A673 (cell line): ENCODE data around the gene COQ8B. TPM values are rescaled to one million over a fixed set of nuclear protein-coding genes. Genes with fewer than 3 reads are reported as not detected.

Experiments
- BruUV-seq: library from RNA; stranded (reverse); fragments of 400-500 nt; replicated peaks from 2 replicates; lab custom pipeline; 2021; lab: Mats Ljungman, UMichigan
- CTCF ChIA-PET: fragments of 300-600 bp; sonication (Branson Sonifier 250); formaldehyde crosslinking; loops from one replicate; lab custom pipeline; 2022; ENCODE audit warnings: antibody characterized with exemption; lab: Charles Lee
- POLR2A ChIA-PET: fragments of 300-600 bp; sonication (Branson Sonifier 250); formaldehyde crosslinking; loops from one replicate; lab custom pipeline; 2022; ENCODE audit warnings: antibody characterized with exemption; ENCODE audit not compliant: low non-redundant PET; lab: Charles Lee
- DNase-seq: peaks from one replicate; pipeline ENCODE4 v3.0.0-alpha.2; 2015; ENCODE audit warnings: low spot score
- H3K27ac ChIP-seq: fragments of 200-600 bp; sonication (generic); 2 replicates; pipeline ENCODE4 v1.5.1; 2016; ENCODE audit warnings: mixed run types, low read depth, mild to moderate bottlenecking, mixed read lengths, antibody characterized with exemption, low read length; ENCODE audit not compliant: poor library complexity, severe bottlenecking
- H3K27me3 ChIP-seq: fragments of 200-600 bp; sonication (generic); replicated peaks from 2 replicates; pipeline ENCODE4 v1.6.1; 2017; ENCODE audit warnings: mixed run types, low read depth, mild to moderate bottlenecking, mixed read lengths, antibody characterized with exemption, low read length; ENCODE audit not compliant: insufficient read depth, poor library complexity
- H3K36me3 ChIP-seq: fragments of 200-600 bp; sonication (generic); 2 replicates; pipeline ENCODE4 v1.6.1; 2016; ENCODE audit warnings: mixed run types, mild to moderate bottlenecking, mixed read lengths, antibody characterized with exemption, low read length; ENCODE audit not compliant: insufficient read depth, poor library complexity, severe bottlenecking
- H3K4me1 ChIP-seq: fragments of 200-600 bp; sonication (generic); 2 replicates; pipeline ENCODE4 v1.6.1; 2017; ENCODE audit warnings: mixed run types, mild to moderate bottlenecking, mixed read lengths, antibody characterized with exemption, low read length; ENCODE audit not compliant: insufficient read depth, poor library complexity, severe bottlenecking
- H3K4me3 ChIP-seq: fragments of 200-600 bp; sonication (generic); 2 replicates; pipeline ENCODE4 v1.5.1; 2016; ENCODE audit warnings: low read depth, mixed run types, mild to moderate bottlenecking, mixed read lengths, low read length; ENCODE audit not compliant: poor library complexity, severe bottlenecking
- H3K9me3 ChIP-seq: fragments of 200-600 bp; sonication (generic); 2 replicates; pipeline ENCODE4 v1.6.1; 2016; ENCODE audit warnings: mixed run types, low read depth, mild to moderate bottlenecking, mixed read lengths, antibody characterized with exemption, low read length; ENCODE audit not compliant: poor library complexity, severe bottlenecking
- EZH2 ChIP-seq: fragments of 200-600 bp; sonication (generic); IDR thresholded peaks from 2 replicates; pipeline ENCODE4 v1.6.1; 2017; ENCODE audit warnings: borderline replicate concordance, low read depth, mild to moderate bottlenecking, mixed read lengths, antibody characterized with exemption, low read length; ENCODE audit not compliant: poor library complexity, severe bottlenecking
- intact Hi-C: fragments of 100-400 bp; cut with micrococcal nuclease; formaldehyde crosslinking; loops from one replicate; pipeline ENCODE4 v1.10.0; 2022; ENCODE audit not compliant: unreplicated experiment
- total RNA-seq: library from RNA; stranded (reverse); gene quantifications from 2 replicates; pipeline ENCODE4 v1.2.3, GENCODE V29; 2021
- TF ChIP-seq, protein P1 (sequence below): fragments of 300-800, 200-600 bp; sonication (generic); conservative IDR thresholded peaks from 2 replicates; pipeline ENCODE4 v1.5.1; 2017; ENCODE audit warnings: low read depth, mild to moderate bottlenecking, antibody characterized with exemption, low read length, moderate library complexity, mixed read lengths

The COQ8B gene
- total RNA-seq, 1 experiment from 2014 or later = 34.1 TPM

GRCh38 chr19:40726279-40726678, 9.6 kb upstream of the COQ8B start:
- H3K4me1 ChIP-seq = no peaks in the 10 kb centered on the region
- H3K9me3 ChIP-seq = no peaks in the 10 kb centered on the region
- no peak overlapping the region for H3K27ac ChIP-seq
- DNase-seq = no peak
- no peak overlapping the region for H3K4me3 ChIP-seq
- BruUV-seq = no TSS peak
- intact Hi-C loops = no loop called here
- CTCF ChIA-PET = no interaction called here
- POLR2A ChIA-PET = no interaction called here
- H3K36me3 ChIP-seq = peaks cover 11% of the 10 kb centered on the region
- TF ChIP-seq EZH2 = no peak
- TF ChIP-seq, protein P1, sequence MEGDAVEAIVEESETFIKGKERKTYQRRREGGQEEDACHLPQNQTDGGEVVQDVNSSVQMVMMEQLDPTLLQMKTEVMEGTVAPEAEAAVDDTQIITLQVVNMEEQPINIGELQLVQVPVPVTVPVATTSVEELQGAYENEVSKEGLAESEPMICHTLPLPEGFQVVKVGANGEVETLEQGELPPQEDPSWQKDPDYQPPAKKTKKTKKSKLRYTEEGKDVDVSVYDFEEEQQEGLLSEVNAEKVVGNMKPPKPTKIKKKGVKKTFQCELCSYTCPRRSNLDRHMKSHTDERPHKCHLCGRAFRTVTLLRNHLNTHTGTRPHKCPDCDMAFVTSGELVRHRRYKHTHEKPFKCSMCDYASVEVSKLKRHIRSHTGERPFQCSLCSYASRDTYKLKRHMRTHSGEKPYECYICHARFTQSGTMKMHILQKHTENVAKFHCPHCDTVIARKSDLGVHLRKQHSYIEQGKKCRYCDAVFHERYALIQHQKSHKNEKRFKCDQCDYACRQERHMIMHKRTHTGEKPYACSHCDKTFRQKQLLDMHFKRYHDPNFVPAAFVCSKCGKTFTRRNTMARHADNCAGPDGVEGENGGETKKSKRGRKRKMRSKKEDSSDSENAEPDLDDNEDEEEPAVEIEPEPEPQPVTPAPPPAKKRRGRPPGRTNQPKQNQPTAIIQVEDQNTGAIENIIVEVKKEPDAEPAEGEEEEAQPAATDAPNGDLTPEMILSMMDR = no peak
- no peaks in the 10 kb centered on the region for H3K27me3 ChIP-seq

- TF ChIP-seq, protein P1 = no peak
- no peak for TF ChIP-seq EZH2
- BruUV-seq = no TSS peak
- H3K27me3 ChIP-seq = no peaks in the 10 kb centered on the region
- CTCF ChIA-PET = no interaction called here
- no peak overlapping the region for H3K4me3 ChIP-seq
- no peak overlapping the region for H3K27ac ChIP-seq
- intact Hi-C loops = no loop called here
- no peak for DNase-seq
- H3K36me3 ChIP-seq = peaks cover 5% of the 10 kb centered on the region
- POLR2A ChIA-PET = no interaction called here
- peaks cover under 1% of the 10 kb centered on the region for H3K4me1 ChIP-seq
- H3K9me3 ChIP-seq = no peaks in the 10 kb centered on the region
Observed at GRCh38 chr19:40724855-40725254, 8.2 kb upstream of the COQ8B start.

DNA sequence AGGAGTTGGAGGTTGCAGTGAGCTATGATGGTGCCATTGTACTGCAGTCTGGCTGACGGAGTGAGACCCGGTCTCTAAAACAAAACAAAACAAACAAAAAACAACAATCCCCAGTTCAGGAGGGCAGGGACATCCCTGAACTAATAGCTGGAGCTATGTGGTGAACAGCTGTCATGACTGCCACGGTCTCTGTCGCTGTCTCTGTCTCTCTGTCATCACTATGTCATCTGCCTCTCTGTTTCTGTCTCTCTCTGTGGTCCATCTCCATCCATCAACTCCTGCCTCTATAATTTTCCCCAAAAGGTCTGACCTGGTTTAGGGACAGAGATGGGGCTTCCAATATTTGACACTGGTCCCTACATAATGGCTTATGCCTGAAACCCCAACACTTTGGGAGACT, 7.6 kb upstream of the COQ8B start:
- Histone ChIP-seq H3K36me3 (peaks cover 5% of the 10 kb centered on the region), H3K4me3 (no peak overlapping the region), H3K27ac (no peak overlapping the region), H3K27me3 (no peaks in the 10 kb centered on the region), H3K4me1 (peaks cover 6% of the 10 kb centered on the region), H3K9me3 (no peaks in the 10 kb centered on the region)
- intact Hi-C loops = no loop called here
- no TSS peak for BruUV-seq
- POLR2A ChIA-PET = no interaction called here
- no peak for DNase-seq
- CTCF ChIA-PET = no interaction called here
- TF ChIP-seq, protein P1 = no peak
- no peak for TF ChIP-seq EZH2
